ENCODE measurements around the gene MTCL1. TPM values are rescaled to one million over a fixed set of nuclear protein-coding genes. Genes with fewer than 3 reads are reported as not detected.

Gene MTCL1
- total and polyA plus RNA-seq, 4 donors: 0.65 to 5.4 (median 1.4) TPM

GRCh38 chr18:8751692-8752091 is 46.3 kb downstream of the MTCL1 start (continued):
- TF ChIP-seq CTCF (IDR thresholded peaks at IDR 0.05; ENCODE audit: low read depth, low read length, missing input control) (no peak), RXRA (IDR thresholded peaks at IDR 0.05) (no peak)

GRCh38 chr18:8752329-8752728 is 47.0 kb downstream of the MTCL1 start:
- WGBS: 32% methylated on average over 1 of the region's 1 CpG
- no peak overlapping the region for H3K4me3 ChIP-seq (ENCODE audit: low read depth in 1 of 3, low read length in 3 of 3)
- no peak overlapping the region for H3K27ac ChIP-seq (ENCODE audit: low read depth in 1 of 2, low read length in 2 of 2)
- H3K9ac ChIP-seq (ENCODE audit: low read depth in 1 of 2, low read length in 2 of 2): no peak overlapping the region
- H3K9me3 ChIP-seq (ENCODE audit: control insufficient read depth in 4 of 4, low read length in 3 of 4): no peaks in the 10 kb centered on the region
- TF ChIP-seq HNF4G (IDR thresholded peaks at IDR 0.05) (no peak), TAF1 (conservative IDR thresholded peaks at IDR 0.05) (no peak), EGR1 (IDR thresholded peaks at IDR 0.05; ENCODE audit: low read depth in 2 of 2) (no peak), JUND (IDR thresholded peaks at IDR 0.05) (no peak), GABPA (IDR thresholded peaks at IDR 0.05 in 1 of 2, conservative IDR thresholded peaks at IDR 0.05 in 1 of 2) (no peak), SP1 (IDR thresholded peaks at IDR 0.05) (no peak), CTCF (IDR thresholded peaks at IDR 0.05; ENCODE audit: low read depth, low read length, missing input control) (no peak), HNF4A (conservative IDR thresholded peaks at IDR 0.05) (no peak), MAX (IDR thresholded peaks at IDR 0.05) (no peak), RAD21 (IDR thresholded peaks at IDR 0.05) (no peak), RXRA (IDR thresholded peaks at IDR 0.05) (no peak), ZBTB33 (IDR thresholded peaks at IDR 0.05) (no peak), REST (IDR thresholded peaks at IDR 0.05) (no peak), FOXA1 (IDR thresholded peaks at IDR 0.05) (no peak), YY1 (IDR thresholded peaks at IDR 0.05) (no peak), ATF3 (IDR thresholded peaks at IDR 0.05) (no peak), NR2F2 (IDR thresholded peaks at IDR 0.05) (no peak), FOXA2 (IDR thresholded peaks at IDR 0.05) (no peak)
- H3K27me3 ChIP-seq (ENCODE audit: control insufficient read depth in 4 of 4, insufficient read depth in 4 of 4, low read length in 3 of 4): no peaks in the 10 kb centered on the region
- no peaks in the 10 kb centered on the region for H3K4me1 ChIP-seq (ENCODE audit: control insufficient read depth in 4 of 4, insufficient read depth in 4 of 4, low read length in 3 of 4)
- H3K36me3 ChIP-seq (ENCODE audit: control insufficient read depth in 4 of 4, insufficient read depth in 3 of 4, low read depth in 1 of 4, low read length in 3 of 4): no peaks in the 10 kb centered on the region
- no peak for DNase-seq (ENCODE audit: low spot score)
